GM18867 (cell line): Measurements from ENCODE around the gene NTNG1.
"Not testable (repeated sequence)": the region's sequence is repeated elsewhere in the genome, so short reads cannot be mapped to it uniquely, and the experiment has no call there.

Source experiments
- ATAC-seq: cut with Tn5 transposase; IDR thresholded peaks from one replicate; pipeline ENCODE4 v1.9.1; 2021; ENCODE audit warnings: mild to moderate bottlenecking, moderate library complexity; ENCODE audit not compliant: unreplicated experiment

NTNG1 gene

GRCh38 chr1:107140703-107141490 lies at the start of gene NTNG1:
Gene NTNG1 (plus strand): TSS chr1:107141039.
- ATAC-seq, result peak; percentile 44

DNA sequence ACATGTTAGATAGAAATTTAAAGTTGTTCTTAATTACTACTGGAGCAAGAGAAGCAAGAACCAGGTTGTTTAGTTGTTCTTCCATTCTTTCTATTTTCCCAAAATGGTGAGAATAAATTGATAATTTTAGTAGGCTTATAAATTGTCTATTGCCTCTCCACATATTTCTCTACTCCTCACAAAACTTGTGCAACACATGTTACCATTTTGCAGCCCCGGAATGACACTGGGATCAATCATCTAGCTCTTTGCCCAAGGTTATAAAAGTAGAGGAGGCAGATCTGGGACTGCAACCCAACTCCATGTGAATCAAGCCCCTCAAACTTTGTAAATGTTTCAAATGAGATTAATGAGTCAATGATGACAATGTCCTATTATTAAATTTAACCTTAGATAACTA lies 49.4 kb upstream of the NTNG1 start:
- no peak for ATAC-seq

- not testable (repeated sequence) for ATAC-seq
These were observed 47.4 kb upstream of the NTNG1 start for GRCh38 chr1:107093395-107093794.

DNA sequence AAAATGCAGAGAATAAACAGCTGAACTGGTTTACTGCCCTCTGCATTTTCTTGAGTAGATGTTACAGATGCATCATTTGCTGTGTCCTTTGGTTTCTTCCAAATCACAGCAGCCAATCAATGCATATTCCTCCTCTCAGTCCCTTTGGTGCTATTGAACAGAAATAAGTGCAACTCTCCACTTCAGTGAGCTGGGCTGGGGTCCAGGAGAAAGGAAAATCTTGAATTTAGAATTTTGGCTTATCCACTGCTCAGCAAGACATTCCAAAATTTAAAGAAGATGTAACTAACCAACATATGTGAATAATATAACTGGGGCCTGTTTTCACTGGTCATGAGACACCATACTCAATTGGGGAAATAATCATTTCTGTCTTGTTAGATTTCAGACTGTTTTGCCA lies 45.2 kb upstream of the NTNG1 start:
- ATAC-seq, result no peak

- no peak for ATAC-seq
These were observed 44.1 kb upstream of the NTNG1 start for GRCh38 chr1:107096690-107097089.

GRCh38 chr1:107098961-107099360 lies 41.9 kb upstream of the NTNG1 start:
- no peak for ATAC-seq

GRCh38 chr1:107100331-107100984 lies 40.4 kb upstream of the NTNG1 start:
- no peak for ATAC-seq

DNA sequence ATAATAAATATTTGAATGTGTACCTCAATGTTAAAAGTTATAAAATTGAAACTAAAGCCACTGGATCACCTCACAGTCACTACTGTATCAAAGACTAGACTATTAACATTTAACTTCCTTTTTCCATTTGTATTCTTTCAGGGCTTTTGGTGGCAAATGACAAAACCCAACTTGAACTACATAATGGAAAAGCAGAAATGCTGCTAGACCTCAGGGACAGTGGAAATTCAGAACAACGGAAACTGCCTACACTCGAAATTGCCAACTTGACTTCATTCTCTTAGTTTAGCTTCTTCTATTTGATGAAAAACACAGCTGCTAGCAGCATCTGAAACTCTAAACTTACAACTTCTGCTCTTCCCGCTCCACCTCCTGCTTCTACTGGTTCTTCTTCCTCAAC lies 34.9 kb upstream of the NTNG1 start:
- no peak for ATAC-seq

DNA sequence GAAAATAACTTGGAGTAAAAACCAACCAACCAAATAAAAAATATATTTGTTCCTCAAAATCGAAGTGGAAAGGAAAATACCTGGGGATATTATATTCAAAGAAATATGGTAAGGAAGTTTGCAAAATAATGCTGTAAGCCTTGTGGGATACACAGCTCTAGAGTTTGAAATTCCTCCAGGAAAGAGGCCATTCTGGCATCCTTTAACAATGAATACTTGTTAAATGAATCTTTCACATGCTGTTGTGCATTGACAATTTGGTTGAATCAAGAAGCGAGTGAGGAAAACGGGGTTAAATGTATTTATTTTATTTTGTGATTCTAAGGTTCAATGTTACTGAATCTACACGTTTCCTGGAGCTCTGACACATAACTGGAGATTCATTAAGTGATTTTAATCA lies 30.5 kb upstream of the NTNG1 start:
- no peak for ATAC-seq

GRCh38 chr1:107116306-107116790 lies 24.5 kb upstream of the NTNG1 start:
- ATAC-seq, result no peak

- ATAC-seq, result no peak
These were observed 18.6 kb upstream of the NTNG1 start for GRCh38 chr1:107122225-107122624.

DNA sequence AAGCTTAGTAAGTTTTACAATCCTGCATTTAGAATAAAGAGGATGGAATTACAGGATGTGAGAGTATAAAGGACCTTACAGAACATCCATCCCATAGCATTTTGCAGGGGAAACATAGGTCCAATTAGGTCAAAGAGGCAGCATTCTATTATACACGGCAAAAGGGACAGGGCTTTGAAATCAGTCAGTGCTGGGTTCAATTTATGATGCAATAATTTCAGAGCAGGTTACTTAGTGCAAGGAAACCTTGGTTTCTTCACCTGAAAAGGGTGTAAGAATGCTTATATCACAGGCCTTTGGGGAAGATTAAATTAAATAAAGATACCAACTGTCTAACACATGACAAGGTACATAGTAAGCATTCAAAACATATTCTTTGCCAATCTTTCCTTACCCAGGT lies 17.1 kb upstream of the NTNG1 start:
- ATAC-seq, result no peak

DNA sequence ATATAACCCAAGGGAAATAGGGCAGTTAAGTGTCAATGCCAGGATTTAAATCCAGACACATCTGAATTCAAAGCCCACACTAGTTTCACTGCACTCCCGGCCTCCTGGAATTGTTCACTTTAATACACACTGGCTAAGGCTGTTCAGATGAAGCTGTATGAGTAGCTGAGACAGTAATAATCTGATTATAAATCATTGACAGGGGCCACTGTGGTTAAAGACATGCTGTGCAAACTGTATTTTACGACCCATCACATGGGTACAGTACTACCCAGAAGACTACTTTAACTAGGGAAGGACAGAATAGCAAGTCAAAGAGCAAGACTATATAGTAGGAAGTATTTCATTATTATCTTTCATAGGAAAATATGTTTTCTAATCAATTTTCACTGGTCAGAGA lies 16.1 kb upstream of the NTNG1 start:
- no peak for ATAC-seq

DNA sequence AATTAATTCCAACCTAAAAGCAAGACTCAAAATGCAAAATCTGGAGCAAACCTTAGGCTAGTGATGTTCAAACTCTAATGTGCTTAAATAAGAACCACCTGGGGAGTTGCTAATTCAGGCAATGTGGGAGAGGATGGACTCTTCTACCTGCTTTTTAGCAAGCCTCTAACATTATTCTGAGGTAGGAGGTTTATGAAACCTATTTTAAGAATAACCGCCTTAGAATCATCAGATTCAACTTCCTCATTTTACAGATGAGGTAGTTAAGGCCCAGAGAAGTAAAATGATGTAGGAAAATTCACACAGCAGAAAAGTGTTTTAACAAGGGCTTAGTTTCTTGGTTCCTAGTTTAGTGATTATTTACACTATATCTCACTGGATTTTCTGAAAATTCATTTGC lies 8.6 kb upstream of the NTNG1 start:
- peak; percentile 41 for ATAC-seq

DNA sequence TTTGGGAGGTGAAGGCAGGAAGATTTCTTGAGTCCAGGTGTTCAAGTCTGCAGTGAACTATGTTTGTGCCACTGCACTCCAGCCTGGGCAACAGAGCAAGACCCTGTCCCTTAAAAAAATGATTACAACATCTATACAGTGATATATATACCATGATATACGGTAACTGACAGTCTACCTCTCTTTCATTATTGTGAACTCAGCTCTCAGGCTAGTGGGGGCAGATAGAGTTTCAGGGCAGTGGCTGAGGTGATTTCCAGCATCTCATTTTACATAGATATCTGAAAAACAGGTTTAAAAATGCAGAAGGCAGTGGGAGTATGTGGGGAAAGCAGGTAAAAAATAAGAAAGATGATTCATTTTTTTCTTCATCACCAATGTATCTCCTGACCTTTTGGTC lies 8.1 kb upstream of the NTNG1 start:
- no peak for ATAC-seq

DNA sequence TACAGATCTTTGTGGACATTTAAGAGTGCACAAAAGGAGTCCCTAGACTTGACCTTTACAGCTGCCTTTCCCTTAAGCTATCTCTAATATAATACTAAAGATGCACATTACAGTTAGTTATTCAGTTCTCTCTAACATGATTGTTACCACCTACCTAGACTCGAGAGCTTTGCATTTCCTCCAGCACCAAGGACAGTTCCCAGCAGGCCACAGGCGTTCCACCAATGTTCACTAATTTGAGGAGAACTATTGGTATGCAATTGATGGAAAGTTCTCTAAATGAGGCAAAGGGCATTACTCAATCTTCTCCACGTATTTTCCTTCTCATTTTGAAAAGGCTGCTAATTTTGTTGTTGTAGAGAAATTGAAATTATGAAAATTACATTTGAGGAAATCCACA lies 5.4 kb upstream of the NTNG1 start:
- ATAC-seq, result no peak

DNA sequence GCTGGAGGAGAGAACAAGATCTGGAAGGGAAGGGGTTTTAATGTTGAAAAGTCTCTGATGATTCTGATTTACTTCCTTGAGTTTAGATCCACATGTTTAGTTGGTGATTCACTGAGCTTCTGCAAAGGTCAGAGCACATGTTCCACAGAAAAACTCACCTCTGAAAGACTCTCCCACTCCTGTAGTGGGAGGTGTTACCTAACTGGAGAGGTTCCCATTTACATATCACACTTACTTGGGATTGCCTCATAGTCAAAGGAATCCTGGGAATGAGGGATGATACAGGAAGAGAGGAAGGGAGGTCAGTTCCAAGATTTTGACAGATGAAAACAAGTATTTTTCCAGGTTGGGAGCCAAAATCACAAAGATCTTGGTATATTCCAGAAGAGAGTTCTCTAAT lies 2.7 kb upstream of the NTNG1 start:
- no peak for ATAC-seq

DNA sequence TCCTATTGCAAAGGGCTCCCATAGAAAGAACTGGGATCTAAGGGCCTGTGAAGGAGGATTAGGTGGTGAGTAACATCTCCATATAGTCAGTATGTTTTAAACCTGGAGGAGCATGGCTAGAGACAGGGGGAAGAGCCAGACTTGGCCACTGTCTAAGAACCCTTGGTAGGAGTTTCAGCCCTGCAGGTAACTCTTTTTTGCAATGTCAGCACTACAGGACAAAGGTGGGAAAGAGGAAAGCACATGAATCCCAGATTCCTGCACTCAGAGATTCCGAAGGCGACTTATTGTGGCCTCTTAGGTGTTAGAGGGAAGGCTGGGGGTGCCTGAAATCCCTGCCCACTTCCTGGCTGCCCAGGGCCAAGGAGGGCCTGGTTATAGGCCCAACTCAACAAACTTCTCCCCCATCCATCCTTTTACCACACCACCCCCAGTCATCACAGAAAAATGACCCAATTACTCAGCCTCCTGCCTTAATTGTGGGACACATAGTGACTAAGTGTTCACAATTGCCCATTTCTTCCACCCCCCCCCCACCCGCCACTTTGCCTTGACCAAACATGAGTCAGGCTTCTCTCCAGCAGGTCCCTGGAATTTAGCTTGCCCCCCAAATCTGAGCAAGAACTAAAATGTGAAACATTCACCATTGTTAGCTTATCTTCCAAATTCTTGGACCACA lies 1.9 kb upstream of the NTNG1 start:
- ATAC-seq, result no peak

DNA sequence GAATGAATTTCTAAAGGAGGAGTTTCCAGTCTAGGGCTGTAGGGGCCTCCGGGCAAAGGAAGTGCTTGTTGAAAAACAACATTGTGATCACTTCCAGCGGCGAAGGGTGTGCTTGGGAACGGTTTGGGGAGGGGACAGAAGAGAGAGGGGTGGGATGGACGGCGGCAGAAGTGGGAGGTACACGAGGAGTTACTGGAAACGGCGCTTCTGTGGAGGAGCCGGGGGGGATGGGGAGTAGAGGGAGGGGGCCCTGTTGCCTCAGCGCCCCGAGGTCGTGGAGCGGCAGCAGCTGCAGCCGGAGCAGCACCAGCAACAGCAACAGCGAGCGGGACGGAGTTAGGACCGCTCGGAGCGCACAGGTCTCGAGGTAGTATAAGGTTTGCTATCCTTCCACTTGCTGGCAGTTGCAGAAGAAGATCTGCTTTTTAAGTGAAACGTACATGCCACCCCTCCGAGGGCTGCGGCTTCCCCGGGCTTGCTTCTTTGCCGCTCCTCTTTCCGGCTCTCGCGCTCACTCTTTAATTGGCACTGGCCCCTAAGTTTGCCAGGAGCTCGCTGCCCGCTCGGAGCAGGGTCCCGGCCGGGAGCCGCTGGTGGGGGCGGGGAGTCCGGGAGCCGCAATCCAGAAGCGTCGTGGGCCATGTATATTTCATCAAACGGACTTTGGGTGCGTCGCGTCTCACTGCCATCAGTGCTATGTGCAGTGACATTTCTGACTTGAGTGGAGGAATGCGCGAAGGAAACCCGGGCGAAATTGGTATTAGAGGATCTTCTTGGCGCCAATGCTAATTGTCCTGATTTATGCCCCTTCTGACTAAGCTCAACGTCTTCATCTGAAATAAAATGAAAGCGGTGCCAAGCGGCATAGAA lies 771 bp upstream of the NTNG1 start:
- ATAC-seq, result no peak

GRCh38 chr1:107141491-107142126 lies 770 bp downstream of the NTNG1 start:
- peak; percentile 44 for ATAC-seq
